Measurements from ENCODE around the gene SLC66A1. TPM values are rescaled to one million over a fixed set of nuclear protein-coding genes. Genes with fewer than 3 reads are reported as not detected.
A peak's percentile ranks its signal among the peaks of the same experiment; 100 is the strongest.

The SLC66A1 gene
- polyA plus RNA-seq, 2 donors = 8.6 to 8.9 TPM

DNA sequence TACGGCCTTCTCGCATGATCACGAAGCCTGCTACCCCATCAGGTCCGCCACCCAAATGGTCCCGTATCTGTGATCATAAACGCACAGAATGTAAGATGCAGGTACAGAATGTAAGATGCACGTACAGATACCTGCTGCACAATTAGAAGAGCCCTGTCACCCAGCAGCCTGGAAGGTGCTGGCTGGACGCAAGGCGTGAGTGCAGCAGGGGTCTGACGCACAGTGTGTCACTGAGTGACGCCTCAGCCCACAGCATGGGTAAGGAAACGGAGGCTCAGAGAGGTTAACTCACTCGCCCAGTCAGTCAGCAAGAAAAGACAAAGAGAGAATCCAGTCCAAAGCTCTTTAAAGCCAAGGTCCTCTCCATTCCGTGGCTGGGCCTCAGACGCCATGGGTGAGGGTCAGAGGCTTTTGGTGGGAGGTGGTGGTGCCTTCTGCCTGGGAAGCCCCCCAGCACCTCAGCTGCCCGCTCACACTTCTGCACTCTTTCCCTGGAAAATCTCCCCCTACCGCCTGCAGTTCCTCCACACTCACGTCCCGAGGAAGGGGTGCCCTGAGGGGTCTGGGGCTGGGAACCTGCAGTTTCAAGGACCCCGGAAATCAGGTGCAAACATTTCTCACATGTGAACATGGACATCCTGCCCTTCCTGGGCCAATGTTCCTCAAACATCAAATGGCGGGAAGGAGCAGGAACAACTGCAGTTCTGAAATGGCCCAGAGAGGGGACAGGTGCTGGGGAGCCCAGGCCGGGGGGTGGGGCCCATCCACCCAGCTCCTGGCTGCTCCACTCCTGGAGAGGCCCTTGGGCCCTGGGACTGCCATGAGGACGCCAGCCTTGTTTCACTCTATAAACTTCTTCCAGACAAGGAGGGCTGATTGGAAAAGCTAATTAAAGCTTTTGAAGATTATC, 59.4 kb downstream of the SLC66A1 start:
- H3K9me3 ChIP-seq (ENCODE audit: control insufficient read depth in 2 of 2, insufficient read depth in 1 of 2, low read depth in 1 of 2, low read length in 1 of 2) = no peaks in the 10 kb centered on the region
- H3K4me1 ChIP-seq (ENCODE audit: control insufficient read depth in 2 of 2, insufficient read depth in 2 of 2, low read length in 1 of 2) = peaks cover 0 to 29% of the 10 kb centered on the region in 2 donors
- H3K27ac ChIP-seq (ENCODE audit: low read depth in 2 of 2, low read length in 1 of 2) = peak overlapping the region in 1 of 2 donors; percentile 14
- no peaks in the 10 kb centered on the region for H3K27me3 ChIP-seq (ENCODE audit: control insufficient read depth in 1 of 2, insufficient read depth in 2 of 2, low read length in 2 of 2)
- no peak overlapping the region for H3K4me3 ChIP-seq (ENCODE audit: low read depth in 1 of 2, low read length in 2 of 2)
- WGBS, 2 donors = 89 to 93% methylated on average over 23 of the region's 23 CpGs
- peaks cover 2 to 31% of the 10 kb centered on the region in 2 donors for H3K36me3 ChIP-seq (ENCODE audit: control insufficient read depth in 2 of 2, insufficient read depth in 2 of 2, low read length in 1 of 2)

DNA sequence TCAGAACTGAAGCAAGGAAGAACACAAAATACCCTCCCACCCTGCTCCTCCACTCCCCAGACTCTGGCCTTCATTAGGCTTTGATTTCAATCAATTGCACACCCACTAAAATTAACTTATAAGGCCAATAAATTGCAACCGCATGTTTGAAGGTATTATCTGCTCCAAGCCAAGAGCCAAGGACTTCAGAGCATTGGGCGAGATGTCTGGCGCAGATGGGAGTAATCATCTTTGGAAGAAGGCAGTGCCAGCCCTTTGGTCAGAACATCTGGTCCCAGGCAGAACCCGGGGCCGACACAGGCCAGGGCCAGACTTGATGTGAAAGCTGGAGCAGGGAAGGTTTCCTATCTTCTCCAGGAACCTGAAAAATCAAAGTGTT, 60.0 kb downstream of the SLC66A1 start:
- Histone ChIP-seq H3K27me3 (ENCODE audit: control insufficient read depth in 1 of 2, insufficient read depth in 2 of 2, low read length in 2 of 2) (no peaks in the 10 kb centered on the region), H3K4me3 (ENCODE audit: low read depth in 1 of 2, low read length in 2 of 2) (no peak overlapping the region), H3K36me3 (ENCODE audit: control insufficient read depth in 2 of 2, insufficient read depth in 2 of 2, low read length in 1 of 2) (peaks cover 2 to 34% of the 10 kb centered on the region in 2 donors), H3K27ac (ENCODE audit: low read depth in 2 of 2, low read length in 1 of 2) (peak overlapping the region in 1 of 2 donors; percentile 56), H3K9me3 (ENCODE audit: control insufficient read depth in 2 of 2, insufficient read depth in 1 of 2, low read depth in 1 of 2, low read length in 1 of 2) (no peaks in the 10 kb centered on the region), H3K4me1 (ENCODE audit: control insufficient read depth in 2 of 2, insufficient read depth in 2 of 2, low read length in 1 of 2) (peaks cover 0 to 26% of the 10 kb centered on the region in 2 donors)
- 70 to 79% methylated on average over 5 of the region's 5 CpGs for WGBS, 2 donors

DNA sequence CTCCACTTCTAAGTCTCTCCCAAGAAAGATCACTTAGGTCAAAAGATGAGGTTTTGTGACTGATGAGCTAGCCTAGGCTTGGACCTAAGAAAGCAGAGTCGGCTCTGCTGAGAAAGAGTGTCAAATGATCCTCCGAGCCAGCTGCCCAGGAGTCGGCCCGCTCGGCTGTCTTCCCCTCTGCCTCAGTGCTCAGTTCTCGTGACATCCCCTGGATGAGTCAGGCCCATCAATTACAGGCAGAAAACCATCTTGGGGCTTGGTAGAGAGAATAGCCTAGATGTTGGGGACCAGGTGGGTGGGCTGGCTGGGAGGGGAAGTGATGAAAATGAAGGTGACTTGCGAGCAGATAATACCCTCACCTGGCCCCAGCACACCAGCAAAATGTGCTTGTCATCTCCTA, 60.5 kb downstream of the SLC66A1 start:
- Histone ChIP-seq H3K9me3 (ENCODE audit: control insufficient read depth in 2 of 2, insufficient read depth in 1 of 2, low read depth in 1 of 2, low read length in 1 of 2) (no peaks in the 10 kb centered on the region), H3K4me1 (ENCODE audit: control insufficient read depth in 2 of 2, insufficient read depth in 2 of 2, low read length in 1 of 2) (peaks cover 0 to 22% of the 10 kb centered on the region in 2 donors), H3K4me3 (ENCODE audit: low read depth in 1 of 2, low read length in 2 of 2) (no peak overlapping the region), H3K27me3 (ENCODE audit: control insufficient read depth in 1 of 2, insufficient read depth in 2 of 2, low read length in 2 of 2) (no peaks in the 10 kb centered on the region), H3K27ac (ENCODE audit: low read depth in 2 of 2, low read length in 1 of 2) (peak overlapping the region in 1 of 2 donors; percentile 56), H3K36me3 (ENCODE audit: control insufficient read depth in 2 of 2, insufficient read depth in 2 of 2, low read length in 1 of 2) (peaks cover 2 to 35% of the 10 kb centered on the region in 2 donors)
- 77 to 82% methylated on average over 7 of the region's 7 CpGs for WGBS, 2 donors

DNA sequence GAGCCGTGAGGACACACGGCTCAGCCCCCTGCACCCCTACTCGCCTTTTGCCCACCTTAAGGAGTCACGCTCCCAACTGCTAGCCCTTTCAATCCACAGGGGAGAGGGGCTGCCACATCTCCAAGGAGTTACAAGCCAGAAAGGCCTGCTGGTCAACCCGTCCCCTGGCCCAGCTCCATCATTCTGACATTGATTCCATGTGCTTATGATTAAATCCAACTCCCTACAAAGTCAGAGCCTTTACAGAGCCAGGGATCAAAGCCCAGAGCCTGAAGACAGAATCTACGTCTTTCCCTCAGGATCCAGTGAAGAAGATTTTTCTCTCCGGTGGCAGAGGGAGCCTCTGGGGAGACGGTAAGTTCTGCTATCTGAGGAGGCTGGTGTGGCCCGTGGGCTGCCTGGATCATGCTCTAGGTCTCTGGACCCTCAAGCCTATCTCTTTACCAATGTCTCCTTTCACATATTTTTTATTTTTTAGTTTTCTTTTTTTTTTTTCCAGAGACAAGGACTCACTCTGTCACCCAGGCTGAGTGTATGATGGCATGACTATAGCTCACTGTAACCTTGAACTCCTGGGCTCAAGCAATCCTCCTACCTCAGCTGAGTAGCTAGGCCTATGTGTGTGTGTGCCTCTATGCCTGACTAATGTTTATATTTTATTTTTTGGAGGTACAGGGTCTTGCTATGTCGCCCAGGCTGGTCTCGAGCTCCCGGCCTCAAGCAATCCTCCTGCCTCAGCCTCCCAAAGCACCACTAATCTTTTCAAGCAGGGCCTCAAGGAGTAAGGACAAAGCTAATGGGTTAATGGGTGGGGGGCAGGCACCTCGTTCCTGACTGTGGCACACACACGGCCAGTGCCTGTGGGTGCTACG, 61.3 kb downstream of the SLC66A1 start:
- 81% methylated on average over 15 of the region's 15 CpGs for WGBS, 2 donors
- Histone ChIP-seq H3K36me3 (ENCODE audit: control insufficient read depth in 2 of 2, insufficient read depth in 2 of 2, low read length in 1 of 2) (peaks cover 2 to 38% of the 10 kb centered on the region in 2 donors), H3K9me3 (ENCODE audit: control insufficient read depth in 2 of 2, insufficient read depth in 1 of 2, low read depth in 1 of 2, low read length in 1 of 2) (no peaks in the 10 kb centered on the region), H3K4me1 (ENCODE audit: control insufficient read depth in 2 of 2, insufficient read depth in 2 of 2, low read length in 1 of 2) (peaks cover 0 to 19% of the 10 kb centered on the region in 2 donors), H3K4me3 (ENCODE audit: low read depth in 1 of 2, low read length in 2 of 2) (no peak overlapping the region), H3K27me3 (ENCODE audit: control insufficient read depth in 1 of 2, insufficient read depth in 2 of 2, low read length in 2 of 2) (no peaks in the 10 kb centered on the region), H3K27ac (ENCODE audit: low read depth in 2 of 2, low read length in 1 of 2) (peak overlapping the region in 1 of 2 donors; percentile 56)

DNA sequence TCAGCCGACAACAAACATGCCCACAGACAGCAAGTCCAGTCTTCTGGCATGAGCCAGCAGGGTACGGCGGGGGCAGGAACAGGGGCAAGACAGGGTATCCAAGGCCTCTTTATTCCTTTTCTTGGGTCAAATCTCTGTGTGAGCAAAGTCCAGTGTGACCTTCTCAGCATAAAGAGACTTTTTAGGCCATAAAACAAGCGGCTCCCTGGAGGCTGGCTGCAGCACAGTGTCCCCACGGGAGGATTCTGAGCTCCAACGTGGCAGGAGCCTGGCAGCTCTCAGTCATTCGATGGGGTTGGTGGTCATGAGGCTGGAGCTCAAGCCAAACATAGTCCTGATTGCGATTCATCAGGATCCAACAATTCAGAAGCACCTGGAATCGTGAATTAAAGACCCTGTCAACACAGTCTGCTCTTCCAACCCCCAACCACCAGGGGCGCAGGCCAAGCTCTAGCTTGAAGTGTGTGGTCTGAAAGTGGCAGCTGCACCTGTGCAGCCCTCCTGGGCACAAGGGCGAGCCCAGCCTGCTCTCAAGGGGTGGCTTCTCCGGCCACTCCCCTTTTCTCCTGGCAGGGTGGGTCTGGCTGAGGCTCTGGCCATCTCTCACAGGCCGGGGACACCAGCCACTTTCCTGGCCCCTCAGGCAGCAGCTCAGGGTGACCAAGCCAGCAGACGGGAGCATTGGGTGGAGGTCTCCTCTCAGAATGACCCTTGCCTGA, 62.1 kb downstream of the SLC66A1 start:
- Histone ChIP-seq H3K27me3 (ENCODE audit: control insufficient read depth in 1 of 2, insufficient read depth in 2 of 2, low read length in 2 of 2) (no peaks in the 10 kb centered on the region), H3K4me3 (ENCODE audit: low read depth in 1 of 2, low read length in 2 of 2) (no peak overlapping the region), H3K27ac (ENCODE audit: low read depth in 2 of 2, low read length in 1 of 2) (no peak overlapping the region), H3K36me3 (ENCODE audit: control insufficient read depth in 2 of 2, insufficient read depth in 2 of 2, low read length in 1 of 2) (peaks cover 2 to 39% of the 10 kb centered on the region in 2 donors), H3K4me1 (ENCODE audit: control insufficient read depth in 2 of 2, insufficient read depth in 2 of 2, low read length in 1 of 2) (peaks cover 0 to 17% of the 10 kb centered on the region in 2 donors), H3K9me3 (ENCODE audit: control insufficient read depth in 2 of 2, insufficient read depth in 1 of 2, low read depth in 1 of 2, low read length in 1 of 2) (no peaks in the 10 kb centered on the region)
- 86 to 88% methylated on average over 14 of the region's 14 CpGs for WGBS, 2 donors

DNA sequence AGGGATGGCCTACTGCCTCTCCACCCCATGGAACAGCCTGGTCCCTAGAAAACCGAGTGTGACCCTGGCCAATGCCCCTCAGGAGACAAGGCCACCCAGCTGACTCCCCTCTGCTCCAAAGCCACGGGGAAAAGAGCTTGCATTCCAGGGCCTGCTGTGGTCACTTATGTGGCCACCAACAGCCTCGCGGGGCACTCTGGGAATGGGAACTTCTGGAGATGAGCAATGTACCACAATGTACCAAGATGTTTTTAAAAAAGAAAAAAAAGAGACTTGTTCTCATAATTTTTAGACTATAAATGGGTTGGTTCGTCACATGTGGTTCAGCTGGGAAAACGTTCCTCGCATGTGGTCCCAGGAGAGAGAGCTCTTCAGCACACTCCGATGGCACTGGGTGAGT, 62.8 kb downstream of the SLC66A1 start:
- Histone ChIP-seq H3K4me3 (ENCODE audit: low read depth in 1 of 2, low read length in 2 of 2) (no peak overlapping the region), H3K9me3 (ENCODE audit: control insufficient read depth in 2 of 2, insufficient read depth in 1 of 2, low read depth in 1 of 2, low read length in 1 of 2) (no peaks in the 10 kb centered on the region), H3K36me3 (ENCODE audit: control insufficient read depth in 2 of 2, insufficient read depth in 2 of 2, low read length in 1 of 2) (peaks cover 5 to 43% of the 10 kb centered on the region in 2 donors), H3K4me1 (ENCODE audit: control insufficient read depth in 2 of 2, insufficient read depth in 2 of 2, low read length in 1 of 2) (peaks cover 0 to 12% of the 10 kb centered on the region in 2 donors), H3K27me3 (ENCODE audit: control insufficient read depth in 1 of 2, insufficient read depth in 2 of 2, low read length in 2 of 2) (no peaks in the 10 kb centered on the region), H3K27ac (ENCODE audit: low read depth in 2 of 2, low read length in 1 of 2) (no peak overlapping the region)
- WGBS, 2 donors = 87 to 89% methylated on average over 8 of the region's 8 CpGs

DNA sequence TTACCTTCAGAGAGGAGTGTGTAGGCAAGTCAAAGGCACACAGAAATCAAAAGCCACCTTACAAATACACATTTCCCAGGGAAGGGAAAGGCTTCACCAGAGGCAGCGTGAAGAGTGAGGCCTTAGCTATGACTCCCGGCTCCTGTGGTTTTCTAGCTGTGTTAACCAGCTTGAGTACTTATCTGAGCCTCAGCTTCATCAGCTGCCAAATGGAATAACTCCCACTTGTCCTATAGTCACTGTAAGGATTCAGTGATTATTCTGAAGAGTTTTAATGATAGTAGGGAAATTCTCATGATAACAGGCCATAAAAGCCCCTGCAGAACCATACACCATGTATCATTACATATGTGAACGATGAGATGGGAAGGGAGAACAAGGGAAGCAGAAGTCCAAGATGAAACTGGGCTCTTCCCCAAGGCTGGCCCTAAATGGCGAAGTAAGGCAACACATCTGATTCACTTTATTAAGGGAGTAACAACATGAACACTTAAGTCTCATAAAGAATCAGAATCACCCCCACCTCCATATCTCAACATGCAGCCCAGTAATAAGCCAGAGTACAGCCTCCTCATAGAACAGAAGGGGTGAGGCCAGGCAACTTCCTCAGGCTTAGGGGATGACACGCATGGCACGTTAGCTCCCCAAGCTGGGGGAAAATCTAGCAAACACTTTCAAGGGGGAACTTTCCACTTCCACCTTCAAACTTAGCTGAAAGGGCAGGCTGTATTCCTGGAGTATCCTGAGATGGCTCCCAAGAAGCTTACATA, 63.7 kb downstream of the SLC66A1 start:
- Histone ChIP-seq H3K36me3 (ENCODE audit: control insufficient read depth in 2 of 2, insufficient read depth in 2 of 2, low read length in 1 of 2) (peaks cover 11 to 45% of the 10 kb centered on the region in 2 donors), H3K4me3 (ENCODE audit: low read depth in 1 of 2, low read length in 2 of 2) (no peak overlapping the region), H3K9me3 (ENCODE audit: control insufficient read depth in 2 of 2, insufficient read depth in 1 of 2, low read depth in 1 of 2, low read length in 1 of 2) (no peaks in the 10 kb centered on the region), H3K4me1 (ENCODE audit: control insufficient read depth in 2 of 2, insufficient read depth in 2 of 2, low read length in 1 of 2) (peaks cover 0 to 5% of the 10 kb centered on the region in 2 donors), H3K27me3 (ENCODE audit: control insufficient read depth in 1 of 2, insufficient read depth in 2 of 2, low read length in 2 of 2) (no peaks in the 10 kb centered on the region), H3K27ac (ENCODE audit: low read depth in 2 of 2, low read length in 1 of 2) (no peak overlapping the region)
- whole genome bisulfite sequencing, 2 donors = 83 to 90% methylated on average over 6 of the region's 6 CpGs

DNA sequence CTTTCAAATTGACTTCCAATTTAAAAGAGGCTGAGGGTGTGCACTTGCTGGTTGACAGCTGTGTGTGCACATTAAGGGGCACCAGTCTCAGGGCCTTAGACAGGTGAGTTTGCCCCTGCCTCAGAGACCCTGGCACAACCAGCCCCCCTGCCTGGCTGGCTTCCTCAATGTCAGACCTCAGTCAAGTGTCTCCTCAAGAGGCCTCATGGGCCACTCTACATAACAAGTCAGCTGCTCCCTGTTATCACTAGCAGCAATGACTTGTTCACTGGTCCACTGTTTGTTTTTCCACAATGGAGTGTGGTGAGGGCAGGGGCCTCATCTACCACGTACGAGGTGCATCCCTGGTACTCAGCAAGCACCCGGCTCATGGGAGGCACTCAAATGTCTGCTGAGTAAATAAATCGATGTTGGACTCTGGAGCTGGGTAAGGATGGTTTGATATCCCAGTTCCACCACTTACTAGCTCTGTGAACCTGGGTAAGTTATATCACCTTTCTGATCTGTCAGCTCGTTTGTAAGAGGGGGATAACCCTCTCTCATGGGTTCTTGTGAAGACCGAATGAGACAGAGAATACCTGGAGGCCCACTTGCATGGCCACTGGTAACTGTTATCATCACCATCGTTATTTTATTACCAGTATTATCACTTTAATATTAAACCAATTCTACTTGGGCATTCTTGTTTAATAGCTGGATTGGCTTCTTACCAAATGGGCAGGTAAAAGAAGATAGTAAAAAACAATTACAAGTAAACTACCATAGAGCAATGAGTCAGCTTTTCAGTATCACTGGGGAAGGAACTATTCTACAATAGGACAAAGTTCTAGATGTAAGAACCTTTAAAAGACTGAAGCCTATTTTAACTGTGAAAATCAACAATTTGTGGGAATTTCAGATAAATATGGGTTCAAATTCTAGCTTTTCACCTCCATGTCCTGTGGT, 64.6 kb downstream of the SLC66A1 start:
- WGBS, 2 donors = 86 to 96% methylated on average over 7 of the region's 7 CpGs
- Histone ChIP-seq H3K27ac (ENCODE audit: low read depth in 2 of 2, low read length in 1 of 2) (no peak overlapping the region), H3K36me3 (ENCODE audit: control insufficient read depth in 2 of 2, insufficient read depth in 2 of 2, low read length in 1 of 2) (peaks cover 10 to 43% of the 10 kb centered on the region in 2 donors), H3K4me1 (ENCODE audit: control insufficient read depth in 2 of 2, insufficient read depth in 2 of 2, low read length in 1 of 2) (peaks cover 0 to 5% of the 10 kb centered on the region in 2 donors), H3K4me3 (ENCODE audit: low read depth in 1 of 2, low read length in 2 of 2) (no peak overlapping the region), H3K27me3 (ENCODE audit: control insufficient read depth in 1 of 2, insufficient read depth in 2 of 2, low read length in 2 of 2) (no peaks in the 10 kb centered on the region), H3K9me3 (ENCODE audit: control insufficient read depth in 2 of 2, insufficient read depth in 1 of 2, low read depth in 1 of 2, low read length in 1 of 2) (no peaks in the 10 kb centered on the region)

All from esophagus (tissue), 2 donors.